Endothelial cell of umbilical vein (primary cell): ENCODE measurements around the gene GPR153. TPM values are rescaled to one million over a fixed set of nuclear protein-coding genes. Genes with fewer than 3 reads are reported as not detected.

ENCODE experiments used
- BruUV-seq: library from RNA; stranded (reverse); fragments of 400-500 nt; replicated peaks from 2 replicates; lab custom pipeline; 2021; lab: Mats Ljungman, UMichigan
- CTCF ChIA-PET: fragments of 300-600, 350-600 bp; sonication (Branson Sonifier 250); formaldehyde crosslinking; loops from one replicate; lab custom pipeline; 2021; ENCODE audit warnings: antibody characterized with exemption, inconsistent platforms; lab: Charles Lee
- POLR2A ChIA-PET: fragments of 300-600, 350-600 bp; sonication (Branson Sonifier 250); formaldehyde crosslinking; loops from one replicate; lab custom pipeline; 2021; ENCODE audit warnings: antibody characterized with exemption, inconsistent platforms; lab: Charles Lee
- DNase-seq: peaks from one replicate; pipeline ENCODE4 v3.0.0-alpha.2; 2011; ENCODE audit warnings: low read depth, low spot score
- FAIRE-seq: peaks from 2 replicates; lab custom pipeline; 2011; peaks lifted over from hg19 to GRCh38; lab: Jason Lieb, UNC
- H2AFZ ChIP-seq: 2 replicates; pipeline ENCODE4 v1.6.0; 2012; ENCODE audit warnings: low read depth, low read length, control low read depth, inconsistent platforms
- H3K27ac ChIP-seq: 2 replicates; pipeline ENCODE4 v1.5.1; 2011; ENCODE audit warnings: low read depth, mild to moderate bottlenecking, control low read depth, low read length, moderate library complexity; ENCODE audit not compliant: insufficient read depth
- H3K27me3 ChIP-seq, 2 experiments: 2 replicates each; pipeline versions ENCODE4 v1.6.0 to v1.6.1; 2011; ENCODE audit warnings: low read length in 2 of 2, mixed read lengths in 1 of 2; ENCODE audit not compliant: control insufficient read depth in 2 of 2, insufficient read depth in 2 of 2
- H3K36me3 ChIP-seq, 2 experiments: 2 replicates in 1 of 2; 3 replicates in 1 of 2; pipeline ENCODE4 v1.5.1; 2011; ENCODE audit warnings: low read length in 2 of 2, mild to moderate bottlenecking in 1 of 2, moderate library complexity in 1 of 2; ENCODE audit not compliant: control insufficient read depth in 2 of 2, insufficient read depth in 2 of 2; ENCODE audit errors: extremely low read depth in 1 of 2
- H3K4me1 ChIP-seq: 3 replicates; pipeline ENCODE4 v1.5.1; 2011; ENCODE audit warnings: mild to moderate bottlenecking, low read length; ENCODE audit not compliant: control insufficient read depth, insufficient read depth; ENCODE audit errors: extremely low read depth
- H3K4me2 ChIP-seq: 2 replicates; pipeline ENCODE4 v1.6.1; 2011; ENCODE audit warnings: low read length, control low read depth, mixed read lengths; ENCODE audit not compliant: insufficient read depth
- H3K4me3 ChIP-seq, 3 experiments: fragments of 200-600 bp in 1 of 3; sonication (generic), shearing (Covaris generic) in 1 of 3; replicated peaks in 1 of 3; 2 replicates each; pipeline ENCODE4 v1.5.1; 2011 to 2016; ENCODE audit warnings: control low read depth in 3 of 3, low read length in 3 of 3, mild to moderate bottlenecking in 2 of 3, inconsistent platforms in 1 of 3, low read depth in 1 of 3, moderate library complexity in 1 of 3; ENCODE audit not compliant: insufficient read depth in 1 of 3
- H3K79me2 ChIP-seq: 2 replicates; pipeline ENCODE4 v1.6.0; 2012; ENCODE audit warnings: low read length, inconsistent platforms; ENCODE audit not compliant: control insufficient read depth, insufficient read depth
- H3K9ac ChIP-seq: replicated peaks from 2 replicates; pipeline ENCODE3; 2011; ENCODE audit warnings: low read length, control low read depth; ENCODE audit not compliant: insufficient read depth; ENCODE audit errors: extremely low read depth
- H3K9me1 ChIP-seq: replicated peaks from 3 replicates; pipeline ENCODE4 v1.6.0; 2011; ENCODE audit warnings: mild to moderate bottlenecking, low read length; ENCODE audit not compliant: control insufficient read depth, insufficient read depth; ENCODE audit errors: extremely low read depth
- H3K9me3 ChIP-seq: replicated peaks from 2 replicates; pipeline ENCODE4 v1.5.1; 2012; ENCODE audit warnings: low read length, inconsistent platforms; ENCODE audit not compliant: control insufficient read depth, insufficient read depth
- H4K20me1 ChIP-seq: replicated peaks from 2 replicates; pipeline ENCODE3; 2011; ENCODE audit warnings: mild to moderate bottlenecking, low read length; ENCODE audit not compliant: control insufficient read depth, insufficient read depth; ENCODE audit errors: extremely low read depth
- CTCF ChIP-seq, 2 donors: IDR thresholded peaks; 1 replicate in 1 of 2; 2 replicates in 1 of 2; pipeline ENCODE4 v1.5.1; 2011; ENCODE audit warnings: low read length in 2 of 2, mild to moderate bottlenecking in 2 of 2, moderate library complexity in 2 of 2, control low read depth in 1 of 2, inconsistent platforms in 1 of 2, low read depth in 1 of 2; ENCODE audit not compliant: insufficient read depth in 1 of 2; ENCODE audit errors: extremely low read depth in 1 of 2
- EZH2 ChIP-seq: IDR thresholded peaks from 2 replicates; pipeline ENCODE4 v1.6.1; 2012; ENCODE audit warnings: borderline replicate concordance, low read depth, mild to moderate bottlenecking, moderate library complexity, low read length, inconsistent platforms; ENCODE audit not compliant: severe bottlenecking
- FOS ChIP-seq: IDR thresholded peaks from 2 replicates; pipeline ENCODE4 v1.6.1; 2011; ENCODE audit warnings: mild to moderate bottlenecking, low read length, moderate library complexity, borderline replicate concordance; ENCODE audit not compliant: insufficient read depth
- GATA2 ChIP-seq: IDR thresholded peaks from 2 replicates; pipeline ENCODE4 v1.7.0; 2011; ENCODE audit warnings: low read depth, mild to moderate bottlenecking, moderate library complexity, mixed read lengths, low read length; ENCODE audit not compliant: insufficient read length, insufficient read depth
- JUN ChIP-seq: IDR thresholded peaks from 2 replicates; pipeline ENCODE4 v1.6.1; 2011; ENCODE audit warnings: borderline replicate concordance, low read depth; ENCODE audit not compliant: insufficient read length, insufficient read depth
- MYC ChIP-seq: IDR thresholded peaks from one replicate; pipeline ENCODE4 v1.6.1; 2011; ENCODE audit warnings: mild to moderate bottlenecking, low read depth, low read length
- POLR2A ChIP-seq: IDR thresholded peaks from 2 replicates; pipeline ENCODE4 v1.6.1; 2012; ENCODE audit warnings: low read depth, mild to moderate bottlenecking, control low read depth, low read length
- POLR2AphosphoS5 ChIP-seq: IDR thresholded peaks from 2 replicates; pipeline ENCODE4 v1.6.1; 2012; ENCODE audit warnings: low read depth, mild to moderate bottlenecking, control low read depth, low read length, moderate library complexity; ENCODE audit not compliant: insufficient read depth
- dilution Hi-C: fragments of 300-500 bp; cut with MboI; formaldehyde crosslinking; loops from one replicate; pipeline ENCODE4 v1.15.0; 2019; ENCODE audit warnings: low sequenced_read_pairs; ENCODE audit not compliant: extremely low pct_ligation_motif_present
- intact Hi-C: fragments of 100-400 bp; cut with micrococcal nuclease; formaldehyde crosslinking; loops from one replicate; pipeline ENCODE4 v1.10.0; 2022
- polyA plus RNA-seq, 4 experiments: library from polyadenylated mRNA; depleted of rRNA in 3 of 4; stranded (reverse) in 3 of 4; unstranded in 1 of 4; fragments of >200 nt; gene quantifications; 2 replicates each; pipeline versions ENCODE4 v1.2.1 to v1.2.3, GENCODE V29; 2011 to 2012; ENCODE audit warnings: missing spikeins in 1 of 4
- total RNA-seq: library from RNA; stranded (reverse); gene quantifications from 2 replicates; pipeline ENCODE4 v1.2.3, GENCODE V29; 2021
- TF ChIP-seq, protein P1 (sequence below): IDR thresholded peaks from 2 replicates; pipeline ENCODE4 v1.6.1; 2011; ENCODE audit not compliant: insufficient read depth, insufficient read length

The GPR153 gene
- total and polyA plus RNA-seq, 2 donors (not counting 3 experiments of a cell fraction or from before 2014, with no cell fraction given), result 3.1 to 3.9 TPM

DNA sequence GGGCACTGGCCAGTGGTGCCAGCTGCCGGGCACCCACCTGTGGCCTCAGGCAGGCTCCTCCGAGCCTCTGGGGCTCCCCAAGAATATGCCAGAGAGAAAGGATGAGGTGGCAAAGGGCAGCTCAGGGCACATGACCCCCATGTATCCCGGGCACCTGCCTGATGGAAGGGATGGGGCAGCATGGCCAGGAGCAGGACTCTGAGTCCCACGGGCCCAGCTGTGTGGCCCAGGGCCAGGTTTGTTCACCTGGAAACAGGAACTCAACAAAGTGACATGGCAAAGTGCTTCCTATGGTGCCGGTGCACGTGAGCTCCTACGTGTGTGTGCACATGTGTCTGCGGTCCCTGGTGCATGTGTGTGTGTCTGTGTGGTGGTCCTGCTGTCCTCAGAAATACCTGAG is 9.5 kb upstream of the GPR153 start:
- Histone ChIP-seq H3K79me2 (no peaks in the 10 kb centered on the region), H3K9ac (no peak overlapping the region), H3K4me1 (no peaks in the 10 kb centered on the region), H3K9me1 (no peaks in the 10 kb centered on the region), H3K36me3 (no peaks in the 10 kb centered on the region), H3K27ac (no peak overlapping the region), H3K4me3 (no peak overlapping the region), H3K9me3 (no peaks in the 10 kb centered on the region), H3K27me3 (no peaks in the 10 kb centered on the region), H3K4me2 (no peak overlapping the region), H2AFZ (no peak overlapping the region), H4K20me1 (no peaks in the 10 kb centered on the region)
- ChIA-PET POLR2A (no interaction called here), CTCF (no interaction called here)
- TF ChIP-seq GATA2, result no peak
- no peak for TF ChIP-seq POLR2AphosphoS5
- intact Hi-C loops, result no loop called here
- FAIRE-seq (no peak), DNase-seq (no peak)
- dilution Hi-C loops, result no loop called here
- BruUV-seq, result no TSS peak

DNA sequence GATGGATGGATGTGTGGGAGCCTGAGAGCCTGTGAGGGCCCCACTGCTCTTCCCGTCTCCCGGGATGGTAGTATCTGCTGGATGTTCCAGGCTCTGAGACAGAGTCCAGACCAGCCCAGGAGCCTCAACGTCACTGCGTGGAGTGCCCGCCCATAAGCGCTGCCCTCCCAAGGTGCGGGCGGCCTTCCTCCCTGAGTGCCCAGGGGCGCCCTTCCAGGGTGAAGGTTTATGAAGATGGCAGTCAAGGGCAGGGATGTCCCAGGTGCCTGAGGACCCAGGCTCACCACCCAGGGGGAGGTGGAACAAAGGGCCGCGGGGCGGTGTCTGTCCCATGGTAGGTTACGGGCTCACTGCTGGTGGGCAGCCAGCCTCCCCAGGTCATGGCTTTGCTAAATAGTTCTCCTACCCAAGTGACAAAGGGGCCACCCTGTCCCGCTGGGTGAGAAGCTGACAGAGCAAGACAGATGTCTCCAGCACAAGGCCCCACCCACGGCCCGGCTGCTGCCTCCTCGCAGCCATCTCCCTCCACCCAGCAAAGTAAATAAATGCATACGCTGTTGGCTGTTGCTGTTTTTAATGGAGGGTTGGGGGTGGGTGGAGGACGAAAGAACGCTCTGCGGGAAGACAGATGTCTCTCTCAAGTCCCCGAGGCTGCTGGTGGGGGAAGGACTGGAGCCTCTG is 9.0 kb upstream of the GPR153 start:
- Histone ChIP-seq H3K4me2 (no peak overlapping the region), H3K27me3 (no peaks in the 10 kb centered on the region), H3K27ac (no peak overlapping the region), H3K4me1 (no peaks in the 10 kb centered on the region), H2AFZ (no peak overlapping the region), H3K9ac (no peak overlapping the region), H3K9me3 (no peaks in the 10 kb centered on the region), H3K4me3 (no peak overlapping the region), H3K9me1 (no peaks in the 10 kb centered on the region), H3K36me3 (no peaks in the 10 kb centered on the region), H4K20me1 (no peaks in the 10 kb centered on the region), H3K79me2 (no peaks in the 10 kb centered on the region)
- no peak for FAIRE-seq
- intact Hi-C loops, result no loop called here
- ChIA-PET POLR2A (no interaction called here), CTCF (no interaction called here)
- no peak for DNase-seq
- BruUV-seq, result no TSS peak
- dilution Hi-C loops, result no loop called here
- TF ChIP-seq CTCF (IDR thresholded peaks at IDR 0.05; ENCODE audit: extremely low read depth in 1 of 2, insufficient read depth in 1 of 2, low read depth in 1 of 2, low read length in 2 of 2) (no peak), MYC (no peak), GATA2 (no peak), EZH2 (no peak), JUN (no peak), POLR2AphosphoS5 (no peak), FOS (no peak), POLR2A (no peak)
- TF ChIP-seq, protein P1, sequence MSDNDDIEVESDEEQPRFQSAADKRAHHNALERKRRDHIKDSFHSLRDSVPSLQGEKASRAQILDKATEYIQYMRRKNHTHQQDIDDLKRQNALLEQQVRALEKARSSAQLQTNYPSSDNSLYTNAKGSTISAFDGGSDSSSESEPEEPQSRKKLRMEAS, result no peak
